Measurements from ENCODE around the gene MAB21L3. TPM values are rescaled to one million over a fixed set of nuclear protein-coding genes. Genes with fewer than 3 reads are reported as not detected.

MAB21L3 gene
- total RNA-seq, 2 experiments from 2014 or later = not detected

GRCh38 chr1:116177861-116178260, 66.7 kb downstream of the MAB21L3 start:
- POLR2A ChIA-PET = no interaction called here
- CTCF ChIA-PET = no interaction called here

- ChIA-PET POLR2A (no interaction called here), CTCF (no interaction called here)
These were observed 67.6 kb downstream of the MAB21L3 start for GRCh38 chr1:116178837-116179236.

DNA sequence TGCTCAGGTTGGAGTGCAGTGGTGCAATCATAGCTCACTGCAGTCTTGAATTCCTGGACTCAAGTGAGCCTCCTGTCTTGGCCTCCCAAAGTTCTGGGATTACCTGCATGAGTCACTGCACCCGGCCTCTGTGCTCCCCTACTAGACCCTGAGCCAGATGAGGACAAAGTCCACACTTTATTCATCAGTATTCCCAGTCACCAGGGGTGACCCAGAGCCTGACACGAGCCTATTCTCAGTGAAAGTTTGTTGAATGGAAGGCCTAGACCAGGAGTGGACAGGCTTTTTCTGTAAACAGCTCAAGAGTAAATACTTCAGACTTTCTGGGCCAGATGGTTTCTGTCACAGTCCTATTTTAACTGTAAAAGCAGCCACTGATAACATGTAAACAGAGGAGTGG, 68.2 kb downstream of the MAB21L3 start:
- POLR2A ChIA-PET = no interaction called here
- CTCF ChIA-PET = interaction anchor here (1.6 kb wide), 1 partner anchor 11 kb away, joined by 4 read pairs; no protein-coding TSS in a partner anchor

- ChIA-PET CTCF (interaction anchor here (1.6 kb wide), 1 partner anchor 11 kb away, joined by 4 read pairs; no protein-coding TSS in a partner anchor), POLR2A (no interaction called here)
These were observed 68.8 kb downstream of the MAB21L3 start for GRCh38 chr1:116179964-116180363.

GRCh38 chr1:116182019-116182714, 71.0 kb downstream of the MAB21L3 start:
- CTCF ChIA-PET = no interaction called here
- POLR2A ChIA-PET = interaction anchor here (0.6 kb wide), 1 partner anchor 57 kb away, joined by 5 read pairs; no protein-coding TSS in a partner anchor

Other genes starting within 250 kb of the MAB21L3 start
- 1 to 10 TPM in 1 of 2 experiments, under 1 TPM in 1; 0.65 to 1.1 TPM for gene SLC22A15, start 134.9 kb upstream of the MAB21L3 start, total RNA-seq